ENCODE results near the gene TEX19. TPM values are rescaled to one million over a fixed set of nuclear protein-coding genes. Genes with fewer than 3 reads are reported as not detected.

Gene TEX19
- total and polyA plus RNA-seq, 9 of the 15 experiments (the other 6 are each of a cell fraction or from before 2014, with no cell fraction given), result 0.10 to 4.9 (median 1.9) TPM

DNA sequence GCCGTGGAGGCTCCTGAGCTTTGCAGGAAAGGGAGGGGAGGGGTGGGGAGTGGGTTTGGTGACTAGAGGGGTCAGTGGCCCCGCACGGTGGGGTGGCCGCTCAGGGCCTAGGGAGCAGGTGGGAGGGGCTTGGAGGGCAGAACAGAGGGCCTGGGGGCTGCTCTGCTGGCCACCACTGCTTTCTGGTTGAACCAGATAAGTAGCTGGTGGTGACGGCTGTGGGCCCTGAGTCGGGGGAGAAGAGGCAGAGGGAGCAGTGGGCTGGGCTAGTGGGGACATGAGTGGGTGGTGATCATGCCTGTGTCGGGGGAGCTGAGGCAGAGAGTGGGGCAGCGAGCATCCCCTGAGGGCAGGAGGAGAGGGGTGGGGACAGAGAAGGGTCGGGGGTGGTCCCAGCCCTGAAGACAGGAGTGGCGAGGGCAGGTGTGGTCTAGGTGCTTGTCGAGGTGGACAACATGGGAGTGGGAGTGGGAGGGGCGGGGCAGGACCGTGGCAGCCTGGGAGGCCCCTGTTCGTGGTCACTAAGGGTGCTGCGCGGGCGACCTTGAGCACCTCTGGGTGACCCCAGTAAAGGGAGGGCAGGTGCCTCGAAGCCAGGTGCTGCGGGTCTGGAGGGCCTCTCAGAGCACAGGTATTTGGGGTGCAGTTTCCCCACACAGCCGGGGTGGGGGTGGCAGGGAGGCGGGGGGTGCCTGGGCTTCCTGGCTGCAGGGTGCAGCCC lies 35.4 kb upstream of the TEX19 start:
- peak; percentile 80 to 84 (median 82) for DNase-seq (ENCODE audit: extremely low read depth in 1 of 4, low spot score in 3 of 4)
- H3K9me1 ChIP-seq (ENCODE audit: control insufficient read depth, insufficient read depth, low read length), result no peaks in the 10 kb centered on the region
- CTCF ChIA-PET (ENCODE audit: low intra/inter-chr PET ratio), result no interaction called here
- H3K27ac ChIP-seq (ENCODE audit: extremely low read depth, low read depth, low read length), result peak overlapping the region; percentile 41; the same call in 1 of the 3 replicates
- peak overlapping the region in 1 of 2 experiments; percentile 83; a peak in 2 of 4 replicates for H3K9ac ChIP-seq (ENCODE audit: insufficient read depth in 1 of 2, low read depth in 2 of 2, low read length in 2 of 2)
- H3K4me2 ChIP-seq (ENCODE audit: insufficient read depth, low read length), result peak overlapping the region; percentile 49
- no peaks in the 10 kb centered on the region for H3K36me3 ChIP-seq (ENCODE audit: control insufficient read depth, insufficient read depth, low read length)
- FAIRE-seq, result peak; percentile 90
- H3K4me3 ChIP-seq, result no peak overlapping the region
- no peak overlapping the region for H2AFZ ChIP-seq (ENCODE audit: low read depth, low read length)
- no TSS peak for BruUV-seq (replicated peaks)
- intact Hi-C loops (cut with micrococcal nuclease) (no loop called here), in situ Hi-C loops (cut with MboI) (no loop called here)
- peaks cover 51 to 98% of the 10 kb centered on the region in 2 experiments for H3K4me1 ChIP-seq (replicated peaks in 1 of 2; ENCODE audit: control insufficient read depth in 2 of 2, insufficient read depth in 2 of 2, low read length in 2 of 2)
- H3K79me2 ChIP-seq (ENCODE audit: control insufficient read depth, insufficient read depth, low read length), result no peaks in the 10 kb centered on the region
- peaks cover 4% of the 10 kb centered on the region for H3K9me3 ChIP-seq (replicated peaks; ENCODE audit: control insufficient read depth, insufficient read depth, low read depth, low read length)
- POLR2A ChIA-PET, result interaction anchor here (0.6 to 1.1 kb wide), 3 partner anchors 9 to 223 kb away, joined by 3 to 4 read pairs (median 4); partner anchors contain the start of gene SLC16A3
- 51% methylated on average over 10 of the region's 21 CpGs for WGBS (ENCODE audit: insufficient coverage, low coverage, missing lambda C conversion rate)
- H3K27me3 ChIP-seq (ENCODE audit: control insufficient read depth in 2 of 2, insufficient read depth in 2 of 2, low read length in 2 of 2), result no peaks in the 10 kb centered on the region
- H4K20me1 ChIP-seq (replicated peaks; ENCODE audit: control insufficient read depth, insufficient read depth, low read length), result no peaks in the 10 kb centered on the region
- peak; percentile 60 for ATAC-seq
- TF ChIP-seq ZNF3 (CRISPR knock-in tag; IDR thresholded peaks at IDR 0.05), result no peak
- TF ChIP-seq ZNF76 (CRISPR knock-in tag; IDR thresholded peaks at IDR 0.05; ENCODE audit: borderline replicate concordance), result no peak
- TF ChIP-seq, protein P1, sequence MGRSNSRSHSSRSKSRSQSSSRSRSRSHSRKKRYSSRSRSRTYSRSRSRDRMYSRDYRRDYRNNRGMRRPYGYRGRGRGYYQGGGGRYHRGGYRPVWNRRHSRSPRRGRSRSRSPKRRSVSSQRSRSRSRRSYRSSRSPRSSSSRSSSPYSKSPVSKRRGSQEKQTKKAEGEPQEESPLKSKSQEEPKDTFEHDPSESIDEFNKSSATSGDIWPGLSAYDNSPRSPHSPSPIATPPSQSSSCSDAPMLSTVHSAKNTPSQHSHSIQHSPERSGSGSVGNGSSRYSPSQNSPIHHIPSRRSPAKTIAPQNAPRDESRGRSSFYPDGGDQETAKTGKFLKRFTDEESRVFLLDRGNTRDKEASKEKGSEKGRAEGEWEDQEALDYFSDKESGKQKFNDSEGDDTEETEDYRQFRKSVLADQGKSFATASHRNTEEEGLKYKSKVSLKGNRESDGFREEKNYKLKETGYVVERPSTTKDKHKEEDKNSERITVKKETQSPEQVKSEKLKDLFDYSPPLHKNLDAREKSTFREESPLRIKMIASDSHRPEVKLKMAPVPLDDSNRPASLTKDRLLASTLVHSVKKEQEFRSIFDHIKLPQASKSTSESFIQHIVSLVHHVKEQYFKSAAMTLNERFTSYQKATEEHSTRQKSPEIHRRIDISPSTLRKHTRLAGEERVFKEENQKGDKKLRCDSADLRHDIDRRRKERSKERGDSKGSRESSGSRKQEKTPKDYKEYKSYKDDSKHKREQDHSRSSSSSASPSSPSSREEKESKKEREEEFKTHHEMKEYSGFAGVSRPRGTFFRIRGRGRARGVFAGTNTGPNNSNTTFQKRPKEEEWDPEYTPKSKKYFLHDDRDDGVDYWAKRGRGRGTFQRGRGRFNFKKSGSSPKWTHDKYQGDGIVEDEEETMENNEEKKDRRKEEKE (IDR thresholded peaks at IDR 0.05; ENCODE audit: borderline replicate concordance in 1 of 2, control insufficient read depth in 1 of 2, low read depth in 2 of 2, low read length in 1 of 2), result no peak
- TF ChIP-seq EGR1 (conservative IDR thresholded peaks at IDR 0.05), result peak; percentile 92
- TF ChIP-seq, protein P2, sequence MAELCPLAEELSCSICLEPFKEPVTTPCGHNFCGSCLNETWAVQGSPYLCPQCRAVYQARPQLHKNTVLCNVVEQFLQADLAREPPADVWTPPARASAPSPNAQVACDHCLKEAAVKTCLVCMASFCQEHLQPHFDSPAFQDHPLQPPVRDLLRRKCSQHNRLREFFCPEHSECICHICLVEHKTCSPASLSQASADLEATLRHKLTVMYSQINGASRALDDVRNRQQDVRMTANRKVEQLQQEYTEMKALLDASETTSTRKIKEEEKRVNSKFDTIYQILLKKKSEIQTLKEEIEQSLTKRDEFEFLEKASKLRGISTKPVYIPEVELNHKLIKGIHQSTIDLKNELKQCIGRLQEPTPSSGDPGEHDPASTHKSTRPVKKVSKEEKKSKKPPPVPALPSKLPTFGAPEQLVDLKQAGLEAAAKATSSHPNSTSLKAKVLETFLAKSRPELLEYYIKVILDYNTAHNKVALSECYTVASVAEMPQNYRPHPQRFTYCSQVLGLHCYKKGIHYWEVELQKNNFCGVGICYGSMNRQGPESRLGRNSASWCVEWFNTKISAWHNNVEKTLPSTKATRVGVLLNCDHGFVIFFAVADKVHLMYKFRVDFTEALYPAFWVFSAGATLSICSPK (IDR thresholded peaks at IDR 0.05; ENCODE audit: borderline replicate concordance), result no peak
- 0 out of 2 replicates have a peak, but pooled peaks have one; percentile 30 for TF ChIP-seq ZEB2 (IDR thresholded peaks at IDR 0.05)
- no peak for TF ChIP-seq LEF1 (IDR thresholded peaks at IDR 0.05)
- no peak for TF ChIP-seq MED1 (CRISPR knock-in tag; IDR thresholded peaks at IDR 0.05; ENCODE audit: borderline replicate concordance)
- TF ChIP-seq ETV5 (CRISPR knock-in tag; IDR thresholded peaks at IDR 0.05; ENCODE audit: low read depth), result no peak
- peak; percentile 39 for TF ChIP-seq NFIC (IDR thresholded peaks at IDR 0.05)
- no peak for TF ChIP-seq ZNF778 (CRISPR knock-in tag; IDR thresholded peaks at IDR 0.05)
- TF ChIP-seq FOXK1 (CRISPR knock-in tag; IDR thresholded peaks at IDR 0.05; ENCODE audit: borderline replicate concordance), result no peak
- TF ChIP-seq SMARCE1 (IDR thresholded peaks at IDR 0.05), result peak; percentile 45; the same call in 1 of the 2 replicates
- no peak for TF ChIP-seq PTRF (tag; IDR thresholded peaks at IDR 0.05)
- TF ChIP-seq, protein P3, sequence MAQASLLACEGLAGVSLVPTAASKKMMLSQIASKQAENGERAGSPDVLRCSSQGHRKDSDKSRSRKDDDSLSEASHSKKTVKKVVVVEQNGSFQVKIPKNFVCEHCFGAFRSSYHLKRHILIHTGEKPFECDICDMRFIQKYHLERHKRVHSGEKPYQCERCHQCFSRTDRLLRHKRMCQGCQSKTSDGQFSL (CRISPR knock-in tag; IDR thresholded peaks at IDR 0.05), result no peak
- TF ChIP-seq, protein P3 (tag; IDR thresholded peaks at IDR 0.05), result no peak
- no peak for TF ChIP-seq MTF1 (CRISPR knock-in tag; IDR thresholded peaks at IDR 0.05; ENCODE audit: borderline replicate concordance)
